HepG2 (cell line): ENCODE results near the gene SLC35F6. TPM values are rescaled to one million over a fixed set of nuclear protein-coding genes. Genes with fewer than 3 reads are reported as not detected.

Source experiments
- ADNP ChIP-seq: sonication (generic); formaldehyde crosslinking; IDR thresholded peaks from 2 replicates; pipeline ENCODE4 v1.4.0; 2020; ENCODE audit warnings: missing genetic modification reagents
- HMG20A ChIP-seq: IDR thresholded peaks from 2 replicates; pipeline ENCODE4 v1.6.1; 2016; ENCODE audit warnings: borderline replicate concordance
- KAT2B ChIP-seq: fragments of 150-350 bp; IDR thresholded peaks from 2 replicates; pipeline ENCODE4 v1.6.1; 2014; ENCODE audit warnings: low read depth, low read length, borderline replicate concordance
- KMT2A ChIP-seq: sonication (generic); formaldehyde crosslinking; IDR thresholded peaks from 2 replicates; pipeline ENCODE4 v1.4.0; 2020; ENCODE audit warnings: missing genetic modification reagents
- MATR3 ChIP-seq: sonication (generic); formaldehyde crosslinking; IDR thresholded peaks from 2 replicates; pipeline ENCODE4 v1.4.0; 2020; ENCODE audit warnings: missing genetic modification reagents
- NFIB ChIP-seq: sonication (generic); formaldehyde crosslinking; IDR thresholded peaks from 2 replicates; pipeline ENCODE4 v1.9.0; 2021; ENCODE audit warnings: missing genetic modification reagents, mild to moderate bottlenecking, borderline replicate concordance
- NR2F1 ChIP-seq, 2 experiments: fragments of 450-650 bp in 1 of 2; formaldehyde crosslinking in 1 of 2; IDR thresholded peaks; 2 replicates each; pipeline versions ENCODE4 v1.5.0 to v1.6.1; 2016 to 2020; ENCODE audit warnings: mild to moderate bottlenecking in 1 of 2, missing compliant biosample characterization in 1 of 2, missing genetic modification reagents in 1 of 2, moderate library complexity in 1 of 2
- POLR2AphosphoS2 ChIP-seq: IDR thresholded peaks from 2 replicates; pipeline ENCODE4 v1.6.1; 2011; ENCODE audit warnings: low read depth, low read length, improper control_type of control experiment
- SOX13 ChIP-seq, 3 experiments: fragments of 450-650 bp in 1 of 3; sonication (generic) in 1 of 3; formaldehyde crosslinking in 1 of 3; IDR thresholded peaks in 2 of 3; conservative IDR thresholded peaks in 1 of 3; 2 replicates each; pipeline versions ENCODE4 v1.5.0 to v1.6.1; 2016 to 2020; ENCODE audit warnings: antibody characterized with exemption in 1 of 3, mild to moderate bottlenecking in 1 of 3, missing compliant biosample characterization in 1 of 3, missing genetic modification reagents in 1 of 3, moderate library complexity in 1 of 3
- STAT5B ChIP-seq: sonication (generic); formaldehyde crosslinking; IDR thresholded peaks from 2 replicates; pipeline ENCODE4 v1.4.0; 2020; ENCODE audit warnings: missing genetic modification reagents
- ZBTB7A ChIP-seq: sonication (generic); formaldehyde crosslinking; IDR thresholded peaks from 2 replicates; pipeline ENCODE4 v1.8.0; 2022; ENCODE audit warnings: mild to moderate bottlenecking, missing genetic modification reagents
- ZFAT ChIP-seq: sonication (generic); formaldehyde crosslinking; conservative IDR thresholded peaks from 2 replicates; pipeline ENCODE4 v1.8.1; 2023; ENCODE audit warnings: missing genetic modification reagents, inconsistent platforms
- ZNF205 ChIP-seq: IDR thresholded peaks from 2 replicates; pipeline ENCODE4 v1.6.1; 2018; ENCODE audit warnings: missing biosample characterization, missing genetic modification reagents
- ZNF280B ChIP-seq: sonication (generic); formaldehyde crosslinking; IDR thresholded peaks from 2 replicates; pipeline ENCODE4 v1.5.0; 2020; ENCODE audit warnings: missing genetic modification reagents, mild to moderate bottlenecking, borderline replicate concordance
- ZNF296 ChIP-seq: sonication (generic); formaldehyde crosslinking; conservative IDR thresholded peaks from 2 replicates; pipeline ENCODE4 v1.5.0; 2020; ENCODE audit warnings: mild to moderate bottlenecking, missing genetic modification reagents
- ZNF660 ChIP-seq: sonication (generic); formaldehyde crosslinking; IDR thresholded peaks from 2 replicates; pipeline ENCODE4 v1.5.1; 2020; ENCODE audit warnings: mild to moderate bottlenecking, low read depth, missing genetic modification reagents, borderline replicate concordance
- ZNF883 ChIP-seq: sonication (generic); formaldehyde crosslinking; IDR thresholded peaks from 2 replicates; pipeline ENCODE4 v1.5.1; 2020; ENCODE audit warnings: mild to moderate bottlenecking, missing genetic modification reagents; ENCODE audit errors: not compliant biosample characterization
- ZSCAN31 ChIP-seq: sonication (generic); formaldehyde crosslinking; IDR thresholded peaks from 2 replicates; pipeline ENCODE4 v1.5.0; 2020; ENCODE audit warnings: low read depth, mild to moderate bottlenecking, missing genetic modification reagents
- ZUFSP ChIP-seq: sonication (generic); formaldehyde crosslinking; IDR thresholded peaks from 2 replicates; pipeline ENCODE4 v1.9.0; 2021; ENCODE audit warnings: missing genetic modification reagents, mild to moderate bottlenecking, borderline replicate concordance
- polyA plus RNA-seq, 8 experiments: library from polyadenylated mRNA; depleted of rRNA in 3 of 8; stranded (reverse) in 7 of 8; unstranded in 1 of 8; fragments of >200 nt; fragmentation: Illumina TruSeq in 4 of 8; extraction: Trizol in 4 of 8; gene quantifications; 2 replicates each; pipeline versions ENCODE4 v1.2.1 to v1.2.3, GENCODE V29; 2011 to 2016; ENCODE audit warnings: low read depth in 4 of 8, missing spikeins in 1 of 8, mixed read lengths in 1 of 8; ENCODE audit not compliant: insufficient read depth in 1 of 8
- total RNA-seq, 5 experiments: library from RNA; depleted of rRNA; stranded (reverse); fragments of >200 nt; fragmentation: Illumina TruSeq; extraction: Trizol; gene quantifications; 2 replicates each; pipeline ENCODE4 v1.2.3, GENCODE V29; 2016; ENCODE audit warnings: low read depth in 1 of 5
- TF ChIP-seq, protein P1 (sequence below): sonication (generic); formaldehyde crosslinking; IDR thresholded peaks from 2 replicates; pipeline ENCODE4 v1.4.0; 2020; ENCODE audit warnings: mild to moderate bottlenecking, low read depth, missing genetic modification reagents
- TF ChIP-seq, protein P2 (sequence below): sonication (generic); formaldehyde crosslinking; conservative IDR thresholded peaks from 2 replicates; pipeline ENCODE4 v1.4.0; 2020; ENCODE audit warnings: missing genetic modification reagents

SLC35F6 gene
- total and polyA plus RNA-seq, 2 of the 13 experiments (the other 11 are each of a cell fraction or from before 2014, with no cell fraction given), result 15.2 to 21.2 TPM

DNA sequence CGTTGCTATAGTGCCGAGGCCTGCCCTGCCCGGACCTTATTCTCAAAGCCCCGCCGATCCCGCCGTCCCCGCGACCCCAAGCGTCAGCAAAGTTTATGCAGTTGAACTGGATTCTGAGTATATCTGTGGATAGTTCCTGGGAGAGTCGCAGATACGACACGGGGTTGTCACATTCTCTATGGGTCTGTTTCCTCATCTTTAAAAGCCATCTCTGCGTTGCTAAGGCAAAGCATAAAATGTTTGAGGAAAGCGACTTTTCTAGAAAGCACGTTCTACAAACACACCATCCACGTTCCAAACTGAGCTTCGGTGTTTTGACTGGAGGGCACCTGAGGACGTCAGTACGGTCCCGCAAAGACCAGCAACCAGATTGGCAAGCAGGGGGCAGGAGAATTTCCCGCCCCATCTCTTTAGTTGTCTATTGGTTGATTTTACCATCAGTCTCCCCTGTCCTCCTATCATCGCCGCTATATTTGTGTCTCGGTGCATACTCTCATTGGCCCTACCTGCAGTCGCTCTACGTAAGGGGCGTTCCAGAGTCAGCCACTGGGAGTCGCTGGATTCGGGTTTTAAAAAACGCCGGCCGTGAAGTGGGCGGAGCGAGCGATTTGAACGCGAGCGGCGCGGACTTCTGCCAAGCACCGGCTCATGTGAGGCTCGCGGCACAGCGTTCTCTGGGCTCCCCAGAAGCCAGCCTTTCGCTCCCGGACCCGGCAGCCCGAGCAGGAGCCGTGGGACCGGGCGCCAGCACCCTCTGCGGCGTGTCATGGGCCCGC lies 21.5 kb downstream of the SLC35F6 start, which contains the start of gene CENPA (continued):
- TF ChIP-seq MATR3 (CRISPR knock-in tag), result no peak
- TF ChIP-seq ZNF296 (CRISPR knock-in tag), result peak; percentile 68; the same call in 1 of the 2 replicates
- TF ChIP-seq ZSCAN31 (CRISPR knock-in tag), result peak; percentile 95
- TF ChIP-seq KAT2B, result no peak
- peak; percentile 63 for TF ChIP-seq KMT2A
- TF ChIP-seq ZFAT (CRISPR knock-in tag), result peak; percentile 99
- TF ChIP-seq STAT5B (CRISPR knock-in tag), result peak; percentile 83
- TF ChIP-seq NR2F1 (CRISPR knock-in tag; IDR thresholded peaks at IDR 0.05), result no peak
- no peak for TF ChIP-seq ADNP (CRISPR knock-in tag)
- TF ChIP-seq, protein P1, sequence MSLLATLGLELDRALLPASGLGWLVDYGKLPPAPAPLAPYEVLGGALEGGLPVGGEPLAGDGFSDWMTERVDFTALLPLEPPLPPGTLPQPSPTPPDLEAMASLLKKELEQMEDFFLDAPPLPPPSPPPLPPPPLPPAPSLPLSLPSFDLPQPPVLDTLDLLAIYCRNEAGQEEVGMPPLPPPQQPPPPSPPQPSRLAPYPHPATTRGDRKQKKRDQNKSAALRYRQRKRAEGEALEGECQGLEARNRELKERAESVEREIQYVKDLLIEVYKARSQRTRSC (CRISPR knock-in tag), result peak; percentile 98
- 0 out of 2 replicates have a peak, but pooled peaks have one; percentile 56 for TF ChIP-seq ZNF660 (CRISPR knock-in tag)
- TF ChIP-seq ZNF205, result peak; percentile 95
- TF ChIP-seq NFIB (CRISPR knock-in tag), result no peak
- TF ChIP-seq HMG20A (CRISPR knock-in tag), result no peak
- TF ChIP-seq ZNF883, result peak; percentile 95
- TF ChIP-seq, protein P2, sequence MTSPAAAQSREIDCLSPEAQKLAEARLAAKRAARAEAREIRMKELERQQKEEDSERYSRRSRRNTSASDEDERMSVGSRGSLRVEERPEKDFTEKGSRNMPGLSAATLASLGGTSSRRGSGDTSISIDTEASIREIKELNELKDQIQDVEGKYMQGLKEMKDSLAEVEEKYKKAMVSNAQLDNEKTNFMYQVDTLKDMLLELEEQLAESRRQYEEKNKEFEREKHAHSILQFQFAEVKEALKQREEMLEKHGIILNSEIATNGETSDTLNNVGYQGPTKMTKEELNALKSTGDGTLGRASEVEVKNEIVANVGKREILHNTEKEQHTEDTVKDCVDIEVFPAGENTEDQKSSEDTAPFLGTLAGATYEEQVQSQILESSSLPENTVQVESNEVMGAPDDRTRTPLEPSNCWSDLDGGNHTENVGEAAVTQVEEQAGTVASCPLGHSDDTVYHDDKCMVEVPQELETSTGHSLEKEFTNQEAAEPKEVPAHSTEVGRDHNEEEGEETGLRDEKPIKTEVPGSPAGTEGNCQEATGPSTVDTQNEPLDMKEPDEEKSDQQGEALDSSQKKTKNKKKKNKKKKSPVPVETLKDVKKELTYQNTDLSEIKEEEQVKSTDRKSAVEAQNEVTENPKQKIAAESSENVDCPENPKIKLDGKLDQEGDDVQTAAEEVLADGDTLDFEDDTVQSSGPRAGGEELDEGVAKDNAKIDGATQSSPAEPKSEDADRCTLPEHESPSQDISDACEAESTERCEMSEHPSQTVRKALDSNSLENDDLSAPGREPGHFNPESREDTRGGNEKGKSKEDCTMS, result no peak; the same call in 1 of the 2 replicates
- no peak; the same call in none of the 2 replicates for TF ChIP-seq ZNF280B
- no peak for TF ChIP-seq ZUFSP (CRISPR knock-in tag)
- peak; percentile 32; the same call in 1 of the 2 replicates for TF ChIP-seq POLR2AphosphoS2
- no peak for TF ChIP-seq SOX13 (IDR thresholded peaks at IDR 0.05)
- TF ChIP-seq SOX13 (CRISPR knock-in tag; conservative IDR thresholded peaks at IDR 0.05 in 1 of 2, IDR thresholded peaks at IDR 0.05 in 1 of 2), result peak in 1 of 2 experiments; percentile 36; a peak in 1 of 4 replicates
- no peak for TF ChIP-seq ZBTB7A (CRISPR knock-in tag)
